Small intestine (tissue), 7 donors: ENCODE results near the gene METRN. TPM values are rescaled to one million over a fixed set of nuclear protein-coding genes. Genes with fewer than 3 reads are reported as not detected.

ENCODE experiments used
- DNase-seq, 2 donors: peaks; one replicate each; pipeline versions ENCODE4 v3.0.0 to v3.0.0-alpha.2; 2013
- FAIRE-seq: peaks from 2 replicates; lab custom pipeline; 2012; peaks lifted over from hg19 to GRCh38; lab: Jason Lieb, UNC
- H3K27ac ChIP-seq, 3 donors: one replicate each; pipeline ENCODE4 v1.5.1; 2013; ENCODE audit warnings: low read length in 2 of 3, mild to moderate bottlenecking in 2 of 3, control low read depth in 1 of 3, inconsistent platforms in 1 of 3, low read depth in 1 of 3, moderate library complexity in 1 of 3
- H3K27me3 ChIP-seq, 3 donors: one replicate each; pipeline ENCODE4 v1.6.1; 2013; ENCODE audit warnings: low read length in 3 of 3, inconsistent platforms in 1 of 3; ENCODE audit not compliant: control insufficient read depth in 3 of 3, insufficient read depth in 3 of 3
- H3K36me3 ChIP-seq, 3 donors: one replicate each; pipeline ENCODE4 v1.6.1; 2013; ENCODE audit warnings: low read length in 3 of 3, inconsistent platforms in 1 of 3, low read depth in 1 of 3, mild to moderate bottlenecking in 1 of 3, moderate library complexity in 1 of 3; ENCODE audit not compliant: control insufficient read depth in 3 of 3, insufficient read depth in 2 of 3
- H3K4me1 ChIP-seq, 3 donors: one replicate each; pipeline ENCODE4 v1.6.1; 2013; ENCODE audit warnings: low read length in 2 of 3, inconsistent platforms in 1 of 3, low read depth in 1 of 3, mild to moderate bottlenecking in 1 of 3, moderate library complexity in 1 of 3; ENCODE audit not compliant: control insufficient read depth in 3 of 3, insufficient read depth in 2 of 3
- H3K4me3 ChIP-seq, 3 donors: one replicate each; pipeline ENCODE4 v1.5.1; 2013; ENCODE audit warnings: low read length in 3 of 3, control low read depth in 1 of 3, inconsistent platforms in 1 of 3, low read depth in 1 of 3, mild to moderate bottlenecking in 1 of 3, moderate library complexity in 1 of 3
- H3K9me3 ChIP-seq, 2 donors: one replicate each; pipeline ENCODE4 v1.6.1; 2013; ENCODE audit warnings: low read depth in 1 of 2, low read length in 1 of 2; ENCODE audit not compliant: control insufficient read depth in 2 of 2, insufficient read depth in 1 of 2
- WGBS, 3 donors: extraction: QIAGEN DNeasy Blood & Tissue Kit; methylation state at CpG; one replicate each; pipeline ENCODE4 v1.1.7; 2013; 5-methylcytosine and 5-hydroxymethylcytosine counted together
- polyA plus RNA-seq, 4 donors: library from polyadenylated mRNA; stranded (reverse) in 3 of 4; unstranded in 1 of 4; fragments of 200-250 nt in 3 of 4; fragments of 120-200 nt in 1 of 4; gene quantifications; one replicate each; pipeline versions ENCODE4 v1.2.1 to v1.2.3, GENCODE V29; 2013
- donor health status: healthy with polysubstance abuse.
- donor health status: control.
- donor health status: control.
- donor health status: Bipolar disorder and iron deficiency.
- donor health status: healthy.

Gene METRN
- polyA plus RNA-seq, 4 donors, result 4.9 to 14.1 (median 9.3) TPM

DNA sequence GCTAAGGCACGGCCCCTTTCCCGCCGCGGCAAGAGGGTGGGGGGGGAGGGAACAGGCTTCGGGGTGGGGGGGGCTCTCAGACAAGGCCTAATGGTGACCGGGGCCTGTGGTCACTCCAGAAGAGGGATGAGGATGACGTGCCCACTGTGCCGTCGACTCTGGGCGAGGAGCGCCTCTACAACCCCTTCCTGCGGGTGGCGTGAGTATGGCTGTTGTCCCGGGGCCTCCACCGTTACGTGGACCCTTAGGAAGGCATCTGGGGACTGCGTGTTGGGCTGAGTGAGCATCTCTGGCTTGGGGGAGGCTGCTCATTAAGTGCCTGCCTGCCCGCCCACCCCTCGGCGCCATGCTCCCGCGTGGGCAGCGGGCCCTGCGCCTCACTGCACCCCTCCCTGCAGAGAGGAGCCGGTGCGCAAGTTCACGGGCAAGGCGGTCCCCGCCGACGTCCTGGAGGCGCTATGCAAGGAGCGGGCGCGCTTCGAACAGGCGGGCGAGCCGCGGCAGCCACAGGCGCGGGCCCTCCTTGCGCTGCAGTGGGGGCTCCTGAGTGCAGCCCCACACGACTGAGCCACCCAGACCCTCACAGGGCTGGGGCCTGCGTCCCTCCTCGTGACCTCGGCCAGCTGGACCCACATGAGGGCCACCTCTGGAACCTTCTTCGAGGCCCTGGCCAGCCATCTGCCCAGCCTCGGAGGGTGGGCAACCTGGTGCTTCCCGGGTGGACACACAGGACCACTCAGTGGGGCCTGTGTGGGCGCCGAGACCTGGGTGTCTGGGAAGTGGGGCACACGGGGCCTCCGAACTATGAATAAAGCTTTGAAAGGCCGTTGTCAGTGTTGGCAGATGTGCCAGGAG, 14.2 kb downstream of the METRN start:
- Histone ChIP-seq H3K9me3 (no peaks in the 10 kb centered on the region), H3K4me3 (peak overlapping the region in 2 of 3 donors; percentile 37 to 52), H3K27me3 (peaks cover 0 to 22% (median 10%) of the 10 kb centered on the region in 3 donors), H3K36me3 (peaks cover 2 to 48% (median 10%) of the 10 kb centered on the region in 3 donors), H3K4me1 (peaks cover 0 to 19% (median 4%) of the 10 kb centered on the region in 3 donors), H3K27ac (no peak overlapping the region)
- 65 to 74% (median 70%) methylated on average over 54 to 55 of the region's 55 CpGs for WGBS, 3 donors
- DNase-seq (no peak), FAIRE-seq (no peak)

DNA sequence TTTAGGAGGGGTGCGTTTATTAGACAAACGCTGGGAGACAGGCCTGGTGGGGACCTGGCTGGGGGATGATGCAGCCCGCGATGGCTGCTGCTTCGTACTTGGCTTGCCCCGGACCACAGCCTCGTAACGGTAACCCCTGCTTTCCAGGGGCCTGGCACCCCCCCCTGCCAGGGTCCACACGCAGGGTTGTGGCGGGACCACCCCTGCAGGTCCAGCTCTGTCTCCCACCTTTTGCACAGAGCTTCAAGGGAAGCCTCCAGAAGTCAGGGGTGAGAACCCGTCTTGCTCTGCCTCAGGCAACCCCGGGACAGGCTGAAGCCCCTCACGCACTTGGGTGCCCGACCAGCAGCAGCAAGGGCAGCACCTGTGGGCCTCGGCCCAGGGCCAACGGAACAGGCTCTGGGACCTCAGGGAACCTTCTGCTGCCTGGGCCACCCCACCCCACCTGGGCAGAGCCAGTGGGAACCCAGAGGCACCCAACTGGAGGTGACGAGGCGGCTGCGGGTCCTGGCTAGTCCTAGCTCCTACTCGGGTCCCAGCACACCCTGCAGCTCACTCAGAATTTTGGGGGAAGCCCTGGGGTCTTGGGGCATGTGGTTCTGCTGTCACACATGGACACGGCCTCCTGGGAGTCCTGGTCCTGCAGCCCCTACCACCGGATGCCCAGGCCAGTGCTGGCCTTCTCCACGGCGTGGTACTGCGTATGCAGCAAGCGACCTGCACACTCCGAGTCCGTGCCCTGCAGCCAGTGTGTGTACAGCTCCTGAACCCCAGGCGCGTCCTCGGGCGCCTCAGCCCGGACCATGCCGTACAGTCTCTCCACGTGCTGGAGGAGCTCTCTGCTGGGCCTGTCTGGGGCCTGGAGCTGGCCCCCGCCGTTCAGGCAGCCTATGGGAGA, 15.1 kb downstream of the METRN start:
- DNase-seq, result no peak

DNA sequence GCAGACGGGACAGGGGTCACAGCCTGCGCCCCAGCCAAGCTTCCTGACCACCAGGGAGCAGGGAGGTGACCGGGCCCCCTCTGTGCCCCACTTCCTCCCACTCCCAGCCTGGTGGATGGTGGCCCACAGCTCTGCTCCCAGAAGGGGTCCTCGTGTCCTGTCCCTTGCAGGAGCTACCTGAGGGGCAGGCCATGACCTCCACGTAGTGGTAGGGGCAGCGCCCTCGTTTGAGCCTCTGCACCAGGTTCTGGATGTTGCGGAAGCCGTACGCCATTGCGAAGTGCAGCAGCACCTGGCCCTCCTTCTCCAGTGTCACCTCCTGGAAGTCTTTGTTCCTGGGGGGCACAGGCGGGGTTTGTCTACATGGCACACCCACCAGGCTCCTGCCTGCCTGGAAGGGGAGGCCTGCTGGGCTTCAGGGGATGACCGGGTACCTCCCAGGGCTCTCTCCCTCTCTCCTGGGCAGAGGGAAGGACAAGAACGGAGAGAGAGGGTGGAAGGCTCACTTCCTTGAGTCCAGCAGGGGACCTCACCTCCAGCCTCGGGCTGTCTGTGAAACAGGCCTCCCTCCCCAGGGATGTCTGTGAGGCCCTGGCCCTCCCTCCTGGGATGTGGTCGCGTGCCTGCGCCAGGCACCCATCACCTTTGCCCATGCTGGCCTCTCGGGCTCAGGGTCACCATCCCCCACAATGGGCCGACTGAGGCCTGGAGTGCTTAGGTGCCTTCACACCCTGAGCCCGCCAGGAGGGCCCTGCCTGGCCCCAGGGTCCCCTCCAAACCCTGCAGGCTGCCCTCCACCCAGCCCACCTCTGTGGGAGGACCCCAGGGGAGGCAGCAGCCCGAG, 16.0 kb downstream of the METRN start:
- H3K36me3 ChIP-seq, result peaks cover 2 to 66% (median 10%) of the 10 kb centered on the region in 3 donors
- peaks cover 0 to 17% (median 6%) of the 10 kb centered on the region in 3 donors for H3K27me3 ChIP-seq
- peaks cover 0 to 19% (median 4%) of the 10 kb centered on the region in 3 donors for H3K4me1 ChIP-seq
- 86 to 90% (median 87%) methylated on average over 16 to 22 of the region's 22 CpGs for WGBS, 3 donors
- H3K9me3 ChIP-seq, result no peaks in the 10 kb centered on the region
- H3K4me3 ChIP-seq, result no peak overlapping the region
- no peak for FAIRE-seq
- DNase-seq, result no peak
- no peak overlapping the region for H3K27ac ChIP-seq

More for the DNA sequence above, 15.1 kb downstream of the METRN start:
- Histone ChIP-seq H3K9me3 (no peaks in the 10 kb centered on the region), H3K4me1 (peaks cover 0 to 19% (median 4%) of the 10 kb centered on the region in 3 donors), H3K27ac (no peak overlapping the region), H3K4me3 (no peak overlapping the region), H3K27me3 (peaks cover 0 to 22% (median 8%) of the 10 kb centered on the region in 3 donors), H3K36me3 (peaks cover 2 to 57% (median 10%) of the 10 kb centered on the region in 3 donors)
- 90 to 93% (median 92%) methylated on average over 33 to 37 of the region's 37 CpGs for WGBS, 3 donors
- no peak for FAIRE-seq

DNA sequence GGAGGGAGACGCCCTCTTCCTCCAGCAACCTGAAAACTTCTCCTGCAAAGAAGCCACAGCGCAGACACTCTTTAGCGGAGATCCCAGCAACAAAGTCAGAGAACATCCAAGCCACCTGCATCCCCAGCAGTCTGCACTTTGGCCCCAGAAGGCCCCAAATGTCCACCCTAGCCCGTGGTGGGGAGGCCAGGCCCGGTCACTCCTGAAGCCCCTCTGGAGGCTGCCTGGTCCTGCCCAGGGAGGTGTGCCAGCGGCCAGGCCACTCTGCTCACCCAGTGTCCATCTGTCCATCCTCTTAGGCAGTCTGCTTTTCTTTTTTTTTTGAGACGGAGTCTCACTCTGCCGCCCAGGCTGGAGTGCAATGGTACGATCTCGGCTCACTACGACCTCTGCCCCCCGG, 17.4 kb downstream of the METRN start:
- FAIRE-seq, result no peak
- Histone ChIP-seq H3K27me3 (peaks cover 0 to 6% (median 2%) of the 10 kb centered on the region in 3 donors), H3K4me1 (peaks cover 0 to 12% (median 4%) of the 10 kb centered on the region in 3 donors), H3K36me3 (peaks cover 2 to 80% (median 12%) of the 10 kb centered on the region in 3 donors), H3K9me3 (no peaks in the 10 kb centered on the region), H3K27ac (no peak overlapping the region), H3K4me3 (no peak overlapping the region)
- WGBS, 3 donors, result 91 to 97% (median 93%) methylated on average over 12 of the region's 12 CpGs
- no peak for DNase-seq

DNA sequence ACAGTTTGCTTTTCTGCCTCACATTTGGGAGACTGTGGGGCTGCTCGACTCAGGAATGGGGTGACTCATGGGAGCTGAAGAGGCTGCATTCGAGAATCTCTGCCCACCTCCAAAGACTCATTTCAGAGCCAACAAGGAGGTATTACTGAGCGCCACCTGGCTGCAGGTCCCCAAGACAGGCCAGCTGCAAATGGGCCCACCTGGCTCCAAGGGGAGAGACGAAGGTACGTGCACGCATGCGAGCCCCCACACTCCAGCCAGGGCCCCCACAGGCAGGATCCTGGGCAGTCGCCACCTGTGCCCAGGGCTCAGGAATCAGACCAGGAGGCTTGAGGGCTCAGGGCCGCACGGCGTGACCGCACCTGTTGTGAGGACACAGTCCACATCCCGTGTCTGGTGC, 18.0 kb downstream of the METRN start:
- Histone ChIP-seq H3K4me3 (no peak overlapping the region), H3K27me3 (peaks cover 0 to 3% (median 0%) of the 10 kb centered on the region in 3 donors), H3K27ac (no peak overlapping the region), H3K4me1 (peaks cover 0 to 6% (median 4%) of the 10 kb centered on the region in 3 donors), H3K9me3 (no peaks in the 10 kb centered on the region), H3K36me3 (peaks cover 2 to 86% (median 12%) of the 10 kb centered on the region in 3 donors)
- DNase-seq, result no peak
- no peak for FAIRE-seq
- WGBS, 3 donors, result 88 to 89% (median 88%) methylated on average over 13 of the region's 13 CpGs

DNA sequence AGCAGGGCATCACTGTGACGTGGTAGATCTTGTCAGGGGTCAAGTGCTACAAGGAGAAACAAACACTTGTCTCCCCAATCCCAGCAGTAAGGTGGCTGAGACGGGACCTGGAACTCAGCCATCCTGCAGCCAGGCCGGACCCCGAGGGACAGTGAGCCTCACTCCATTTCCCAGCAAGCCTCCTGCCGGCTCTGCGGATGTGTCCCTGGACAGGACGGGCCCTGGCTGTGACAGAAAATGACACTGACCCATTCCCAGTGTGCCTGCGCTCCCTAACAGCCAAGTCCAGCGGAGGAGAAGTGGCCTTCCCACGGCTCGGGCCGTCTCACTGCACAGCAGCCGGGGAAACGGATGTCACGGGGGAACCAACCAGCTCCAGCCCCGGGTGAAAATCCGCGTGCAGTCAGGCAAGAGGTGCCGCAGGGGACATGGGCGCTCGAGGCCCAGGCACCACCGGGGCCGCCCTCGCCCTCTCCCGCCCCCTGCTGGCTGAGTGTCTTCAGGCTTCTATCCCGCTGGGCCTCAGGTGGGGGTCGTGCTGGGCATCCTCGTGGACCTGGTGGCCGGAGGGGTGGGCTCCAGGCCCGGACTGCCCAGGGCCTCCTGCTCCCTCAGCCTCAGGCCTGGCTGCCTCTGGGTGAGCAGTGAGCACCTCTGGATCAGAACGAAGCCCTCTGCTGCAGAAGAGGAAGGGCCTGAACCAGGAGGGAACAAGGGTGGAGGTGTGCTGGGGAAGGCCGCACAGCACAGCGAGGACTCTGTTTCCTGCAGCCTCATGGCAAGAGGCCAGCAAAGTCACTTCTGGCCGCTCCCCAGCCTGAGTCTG, 18.7 kb downstream of the METRN start:
- Histone ChIP-seq H3K27ac (no peak overlapping the region), H3K9me3 (no peaks in the 10 kb centered on the region), H3K4me1 (peaks cover 0 to 4% (median 1%) of the 10 kb centered on the region in 3 donors), H3K4me3 (no peak overlapping the region), H3K36me3 (peaks cover 2 to 91% (median 12%) of the 10 kb centered on the region in 3 donors), H3K27me3 (peaks cover 0 to under 1% (median 0%) of the 10 kb centered on the region in 3 donors)
- 84 to 90% (median 85%) methylated on average over 34 of the region's 34 CpGs for WGBS, 3 donors
- FAIRE-seq, result no peak
- DNase-seq, result no peak

DNA sequence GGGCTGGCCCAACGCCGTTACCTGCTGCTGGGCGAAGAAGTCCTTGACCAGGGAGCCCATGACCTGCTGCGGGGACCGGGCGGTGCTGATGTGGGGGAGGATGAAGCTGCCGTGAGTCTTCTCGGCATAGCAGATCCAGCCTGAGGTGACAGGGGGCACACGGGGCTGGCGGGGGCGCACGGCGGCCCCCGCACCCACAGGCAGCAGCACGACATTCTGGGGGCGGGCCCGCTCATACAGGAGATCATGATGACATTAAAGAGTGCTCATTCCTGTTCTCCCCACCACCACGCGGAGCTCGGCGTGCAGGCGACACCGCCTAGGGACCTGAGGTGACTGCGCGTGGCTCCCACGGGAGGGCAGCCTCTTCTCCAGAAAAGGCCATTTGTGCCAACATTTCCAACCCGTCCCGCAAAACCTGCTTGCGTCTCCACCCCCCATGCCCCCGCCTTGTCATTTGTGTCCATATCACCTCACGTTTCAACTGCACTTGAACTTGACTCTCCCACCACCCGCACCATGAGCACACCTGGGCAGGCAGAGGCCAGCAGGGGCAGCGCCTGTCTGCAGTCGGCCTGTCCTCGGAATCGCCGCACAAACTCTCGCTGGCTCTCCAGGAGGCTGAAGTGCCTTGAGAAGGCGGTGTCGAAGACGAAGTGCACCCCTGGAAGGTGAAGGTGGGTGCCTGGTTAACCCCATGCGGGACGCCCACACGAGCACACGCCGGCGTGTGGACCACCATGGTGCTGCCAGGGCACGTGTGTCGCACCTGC, 19.5 kb downstream of the METRN start:
- no peaks in the 10 kb centered on the region for H3K9me3 ChIP-seq
- H3K4me1 ChIP-seq, result no peaks in the 10 kb centered on the region
- peaks cover 2 to 97% (median 12%) of the 10 kb centered on the region in 3 donors for H3K36me3 ChIP-seq
- no peaks in the 10 kb centered on the region for H3K27me3 ChIP-seq
- no peak overlapping the region for H3K4me3 ChIP-seq
- DNase-seq (no peak), FAIRE-seq (no peak)
- 92 to 96% (median 92%) methylated on average over 44 to 49 of the region's 49 CpGs for WGBS, 3 donors
- H3K27ac ChIP-seq, result no peak overlapping the region
